ENCODE measurements around the gene C4B. TPM values are rescaled to one million over a fixed set of nuclear protein-coding genes. Genes with fewer than 3 reads are reported as not detected.
"Not testable (repeated sequence)": the region's sequence is repeated elsewhere in the genome, so short reads cannot be mapped to it uniquely, and the experiment has no call there.

The C4B gene
- total RNA-seq, 1 experiment from 2014 or later = 3.7 TPM

GRCh38 chr6:31971993-31972708 is 42.4 kb upstream of the C4B start, which contains the start of gene DXO (continued):
- peak; percentile 63; the same call in 1 of the 2 replicates for TF ChIP-seq JUN (CRISPR knock-in tag; IDR thresholded peaks at IDR 0.05)
- no peak for TF ChIP-seq PREB (CRISPR knock-in tag; IDR thresholded peaks at IDR 0.05; ENCODE audit: borderline replicate concordance)

GRCh38 chr6:31972709-31973350 is 41.8 kb upstream of the C4B start:
- TF ChIP-seq, protein P1, sequence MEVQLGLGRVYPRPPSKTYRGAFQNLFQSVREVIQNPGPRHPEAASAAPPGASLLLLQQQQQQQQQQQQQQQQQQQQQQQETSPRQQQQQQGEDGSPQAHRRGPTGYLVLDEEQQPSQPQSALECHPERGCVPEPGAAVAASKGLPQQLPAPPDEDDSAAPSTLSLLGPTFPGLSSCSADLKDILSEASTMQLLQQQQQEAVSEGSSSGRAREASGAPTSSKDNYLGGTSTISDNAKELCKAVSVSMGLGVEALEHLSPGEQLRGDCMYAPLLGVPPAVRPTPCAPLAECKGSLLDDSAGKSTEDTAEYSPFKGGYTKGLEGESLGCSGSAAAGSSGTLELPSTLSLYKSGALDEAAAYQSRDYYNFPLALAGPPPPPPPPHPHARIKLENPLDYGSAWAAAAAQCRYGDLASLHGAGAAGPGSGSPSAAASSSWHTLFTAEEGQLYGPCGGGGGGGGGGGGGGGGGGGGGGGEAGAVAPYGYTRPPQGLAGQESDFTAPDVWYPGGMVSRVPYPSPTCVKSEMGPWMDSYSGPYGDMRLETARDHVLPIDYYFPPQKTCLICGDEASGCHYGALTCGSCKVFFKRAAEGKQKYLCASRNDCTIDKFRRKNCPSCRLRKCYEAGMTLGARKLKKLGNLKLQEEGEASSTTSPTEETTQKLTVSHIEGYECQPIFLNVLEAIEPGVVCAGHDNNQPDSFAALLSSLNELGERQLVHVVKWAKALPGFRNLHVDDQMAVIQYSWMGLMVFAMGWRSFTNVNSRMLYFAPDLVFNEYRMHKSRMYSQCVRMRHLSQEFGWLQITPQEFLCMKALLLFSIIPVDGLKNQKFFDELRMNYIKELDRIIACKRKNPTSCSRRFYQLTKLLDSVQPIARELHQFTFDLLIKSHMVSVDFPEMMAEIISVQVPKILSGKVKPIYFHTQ (CRISPR knock-in tag; IDR thresholded peaks at IDR 0.05) = no peak
- TF ChIP-seq, protein P2, sequence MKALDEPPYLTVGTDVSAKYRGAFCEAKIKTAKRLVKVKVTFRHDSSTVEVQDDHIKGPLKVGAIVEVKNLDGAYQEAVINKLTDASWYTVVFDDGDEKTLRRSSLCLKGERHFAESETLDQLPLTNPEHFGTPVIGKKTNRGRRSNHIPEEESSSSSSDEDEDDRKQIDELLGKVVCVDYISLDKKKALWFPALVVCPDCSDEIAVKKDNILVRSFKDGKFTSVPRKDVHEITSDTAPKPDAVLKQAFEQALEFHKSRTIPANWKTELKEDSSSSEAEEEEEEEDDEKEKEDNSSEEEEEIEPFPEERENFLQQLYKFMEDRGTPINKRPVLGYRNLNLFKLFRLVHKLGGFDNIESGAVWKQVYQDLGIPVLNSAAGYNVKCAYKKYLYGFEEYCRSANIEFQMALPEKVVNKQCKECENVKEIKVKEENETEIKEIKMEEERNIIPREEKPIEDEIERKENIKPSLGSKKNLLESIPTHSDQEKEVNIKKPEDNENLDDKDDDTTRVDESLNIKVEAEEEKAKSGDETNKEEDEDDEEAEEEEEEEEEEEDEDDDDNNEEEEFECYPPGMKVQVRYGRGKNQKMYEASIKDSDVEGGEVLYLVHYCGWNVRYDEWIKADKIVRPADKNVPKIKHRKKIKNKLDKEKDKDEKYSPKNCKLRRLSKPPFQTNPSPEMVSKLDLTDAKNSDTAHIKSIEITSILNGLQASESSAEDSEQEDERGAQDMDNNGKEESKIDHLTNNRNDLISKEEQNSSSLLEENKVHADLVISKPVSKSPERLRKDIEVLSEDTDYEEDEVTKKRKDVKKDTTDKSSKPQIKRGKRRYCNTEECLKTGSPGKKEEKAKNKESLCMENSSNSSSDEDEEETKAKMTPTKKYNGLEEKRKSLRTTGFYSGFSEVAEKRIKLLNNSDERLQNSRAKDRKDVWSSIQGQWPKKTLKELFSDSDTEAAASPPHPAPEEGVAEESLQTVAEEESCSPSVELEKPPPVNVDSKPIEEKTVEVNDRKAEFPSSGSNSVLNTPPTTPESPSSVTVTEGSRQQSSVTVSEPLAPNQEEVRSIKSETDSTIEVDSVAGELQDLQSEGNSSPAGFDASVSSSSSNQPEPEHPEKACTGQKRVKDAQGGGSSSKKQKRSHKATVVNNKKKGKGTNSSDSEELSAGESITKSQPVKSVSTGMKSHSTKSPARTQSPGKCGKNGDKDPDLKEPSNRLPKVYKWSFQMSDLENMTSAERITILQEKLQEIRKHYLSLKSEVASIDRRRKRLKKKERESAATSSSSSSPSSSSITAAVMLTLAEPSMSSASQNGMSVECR (CRISPR knock-in tag; IDR thresholded peaks at IDR 0.05; ENCODE audit: borderline replicate concordance) = 0 out of 2 replicates have a peak, but pooled peaks have one; percentile 58
- TF ChIP-seq OVOL2 (CRISPR knock-in tag; IDR thresholded peaks at IDR 0.05; ENCODE audit: borderline replicate concordance) (no peak), MYBL2 (CRISPR knock-in tag; IDR thresholded peaks at IDR 0.05) (no peak), ZBTB43 (CRISPR knock-in tag; IDR thresholded peaks at IDR 0.05) (no peak)
- Mint-ChIP-seq H3K9me3 (peaks cover 11% of the 10 kb centered on the region), H3K27me3 (ENCODE audit: low read depth) (no peaks in the 10 kb centered on the region), H3K4me1 (peaks cover 12% of the 10 kb centered on the region), H3K4me3 (peak overlapping the region; percentile 84), H3K36me3 (peaks cover 31% of the 10 kb centered on the region), H3K27ac (peak overlapping the region; percentile 99)
- ChIA-PET CTCF (interaction anchor here (1.3 to 4.1 kb wide), 3 partner anchors 14 to 124 kb away, joined by 3 to 14 read pairs (median 8); partner anchors contain the start of genes NELFE and SKIC2), POLR2A (interaction anchor here (0.9 to 2.5 kb wide), 3 partner anchors 14 to 166 kb away, joined by 3 to 13 read pairs (median 6); partner anchors contain the start of genes HSPA1B, LSM2, NELFE and SKIC2)
- ATAC-seq = no peak
- DNase-seq (ENCODE audit: low spot score) = no peak

DNA sequence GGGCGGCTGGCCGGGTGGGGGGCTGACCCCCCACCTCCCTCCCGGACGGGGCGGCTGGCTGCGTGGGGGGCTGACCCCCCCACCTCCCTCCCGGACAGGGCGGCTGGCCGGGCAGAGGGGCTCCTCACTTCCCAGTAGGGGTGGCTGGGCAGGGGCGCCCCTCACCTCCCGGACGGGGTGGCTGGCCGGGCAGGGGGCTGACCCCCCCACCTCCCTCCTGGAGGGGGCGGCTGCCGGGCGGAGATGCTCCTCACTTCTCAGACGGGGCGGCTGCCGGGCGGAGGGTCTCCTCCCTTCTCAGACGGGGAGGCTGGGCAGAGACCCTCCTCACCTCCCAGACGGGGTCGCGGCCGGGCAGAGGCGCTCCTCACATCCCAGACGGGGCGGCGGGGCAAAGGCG is 38.5 kb upstream of the C4B start:
- DNase-seq (ENCODE audit: low spot score); H3K27ac Mint-ChIP-seq; ATAC-seq; CTCF ChIA-PET; H3K27me3 Mint-ChIP-seq (ENCODE audit: low read depth); H3K4me3 Mint-ChIP-seq; POLR2A ChIA-PET: not testable (repeated sequence)
- Mint-ChIP-seq H3K9me3 (peaks cover 11% of the 10 kb centered on the region), H3K36me3 (peaks cover 17% of the 10 kb centered on the region), H3K4me1 (peaks cover 12% of the 10 kb centered on the region)

Measured in WTC11 (cell line).